GM23338 (cell line): Measurements from ENCODE around the gene RAP1GAP2.

ENCODE experiments used
- CREB1 ChIP-seq: fragments of 250-450 bp; sonication (Bioruptor Pico); IDR thresholded peaks from 2 replicates; pipeline ENCODE4 v1.5.0; 2020; ENCODE audit warnings: low read depth, mild to moderate bottlenecking, moderate library complexity
- CTCF ChIP-seq, 2 experiments: fragments of 200-600 bp in 1 of 2; sonication (generic) in 1 of 2; conservative IDR thresholded peaks; 2 replicates each; pipeline versions ENCODE4 v1.5.1 to v1.6.1; 2016 to 2017; ENCODE audit warnings: antibody characterized with exemption in 2 of 2, low read depth in 2 of 2, mild to moderate bottlenecking in 2 of 2, moderate library complexity in 1 of 2
- EZH2 ChIP-seq: fragments of 200-600 bp; sonication (generic); IDR thresholded peaks from one replicate; pipeline ENCODE4 v1.8.0; 2017; ENCODE audit warnings: antibody characterized with exemption, mild to moderate bottlenecking, low read depth; ENCODE audit not compliant: unreplicated experiment
- EZH2phosphoT487 ChIP-seq: fragments of 200-600 bp; sonication (generic); IDR thresholded peaks from one replicate; pipeline ENCODE4 v1.8.1; 2018; ENCODE audit warnings: antibody characterized with exemption; ENCODE audit not compliant: unreplicated experiment
- JUNB ChIP-seq: IDR thresholded peaks from one replicate; pipeline ENCODE4 v1.6.1; 2016; ENCODE audit warnings: antibody characterized with exemption; ENCODE audit not compliant: unreplicated experiment
- POLR2AphosphoS5 ChIP-seq: IDR thresholded peaks from 2 replicates; pipeline ENCODE4 v1.6.1; 2016; ENCODE audit warnings: antibody characterized with exemption, low read depth
- REST ChIP-seq: IDR thresholded peaks from one replicate; pipeline ENCODE4 v1.6.1; 2018; ENCODE audit warnings: antibody characterized with exemption; ENCODE audit not compliant: unreplicated experiment
- ZNF114 ChIP-seq: fragments of 250-450 bp; sonication (Bioruptor Pico); IDR thresholded peaks from 2 replicates; pipeline ENCODE4 v1.5.0; 2020; ENCODE audit warnings: mild to moderate bottlenecking, moderate library complexity

GRCh38 chr17:2957631-2958286 is 161.5 kb downstream of the RAP1GAP2 start:
- TF ChIP-seq EZH2 (no peak), CTCF (conservative IDR thresholded peaks at IDR 0.05; ENCODE audit: low read depth in 2 of 2) (no peak), REST (no peak), POLR2AphosphoS5 (no peak), EZH2phosphoT487 (no peak), CREB1 (CRISPR knock-in tag) (no peak), ZNF114 (no peak), JUNB (no peak)
